HPDE6-E6E7 (cell line): ENCODE results near the gene PRSS1.

ENCODE experiments used
- DNase-seq: peaks from one replicate; pipeline ENCODE4 v3.0.0; 2011; ENCODE audit warnings: missing footprints; ENCODE audit errors: extremely low spot score

The PRSS1 gene

GRCh38 chr7:142795339-142795863, 46.1 kb downstream of the PRSS1 start:
- DNase-seq = no peak

DNA sequence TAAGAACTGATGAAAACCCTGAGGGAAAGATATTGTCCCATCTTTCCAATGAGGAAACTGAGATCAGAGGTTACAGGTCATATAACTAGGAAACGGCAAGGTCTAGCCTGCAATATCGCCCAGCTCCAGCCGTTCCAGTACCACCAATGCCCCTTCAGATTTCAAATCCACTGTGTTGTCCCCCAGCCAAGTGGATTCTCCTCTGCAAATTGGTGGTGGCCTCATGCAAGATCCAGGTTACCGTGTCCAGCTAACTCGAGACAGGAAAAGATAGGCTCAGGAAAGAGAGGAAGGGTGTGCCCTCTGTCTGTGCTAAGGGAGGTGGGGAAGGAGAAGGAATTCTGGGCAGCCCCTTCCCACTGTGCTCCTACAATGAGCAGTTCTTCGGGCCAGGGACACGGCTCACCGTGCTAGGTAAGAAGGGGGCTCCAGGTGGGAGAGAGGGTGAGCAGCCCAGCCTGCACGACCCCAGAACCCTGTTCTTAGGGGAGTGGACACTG, 46.8 kb downstream of the PRSS1 start:
- DNase-seq = no peak

DNA sequence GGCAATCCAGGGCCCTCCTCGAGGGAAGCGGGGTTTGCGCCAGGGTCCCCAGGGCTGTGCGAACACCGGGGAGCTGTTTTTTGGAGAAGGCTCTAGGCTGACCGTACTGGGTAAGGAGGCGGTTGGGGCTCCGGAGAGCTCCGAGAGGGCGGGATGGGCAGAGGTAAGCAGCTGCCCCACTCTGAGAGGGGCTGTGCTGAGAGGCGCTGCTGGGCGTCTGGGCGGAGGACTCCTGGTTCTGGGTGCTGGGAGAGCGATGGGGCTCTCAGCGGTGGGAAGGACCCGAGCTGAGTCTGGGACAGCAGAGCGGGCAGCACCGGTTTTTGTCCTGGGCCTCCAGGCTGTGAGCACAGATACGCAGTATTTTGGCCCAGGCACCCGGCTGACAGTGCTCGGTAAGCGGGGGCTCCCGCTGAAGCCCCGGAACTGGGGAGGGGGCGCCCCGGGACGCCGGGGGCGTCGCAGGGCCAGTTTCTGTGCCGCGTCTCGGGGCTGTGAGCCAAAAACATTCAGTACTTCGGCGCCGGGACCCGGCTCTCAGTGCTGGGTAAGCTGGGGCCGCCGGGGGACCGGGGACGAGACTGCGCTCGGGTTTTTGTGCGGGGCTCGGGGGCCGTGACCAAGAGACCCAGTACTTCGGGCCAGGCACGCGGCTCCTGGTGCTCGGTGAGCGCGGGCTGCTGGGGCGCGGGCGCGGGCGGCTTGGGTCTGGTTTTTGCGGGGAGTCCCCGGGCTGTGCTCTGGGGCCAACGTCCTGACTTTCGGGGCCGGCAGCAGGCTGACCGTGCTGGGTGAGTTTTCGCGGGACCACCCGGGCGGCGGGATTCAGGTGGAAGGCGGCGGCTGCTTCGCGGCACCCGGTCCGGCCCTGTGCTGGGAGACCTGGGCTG, 47.5 kb downstream of the PRSS1 start:
- DNase-seq = no peak

GRCh38 chr7:142797391-142798377, 48.4 kb downstream of the PRSS1 start:
- DNase-seq = no peak

DNA sequence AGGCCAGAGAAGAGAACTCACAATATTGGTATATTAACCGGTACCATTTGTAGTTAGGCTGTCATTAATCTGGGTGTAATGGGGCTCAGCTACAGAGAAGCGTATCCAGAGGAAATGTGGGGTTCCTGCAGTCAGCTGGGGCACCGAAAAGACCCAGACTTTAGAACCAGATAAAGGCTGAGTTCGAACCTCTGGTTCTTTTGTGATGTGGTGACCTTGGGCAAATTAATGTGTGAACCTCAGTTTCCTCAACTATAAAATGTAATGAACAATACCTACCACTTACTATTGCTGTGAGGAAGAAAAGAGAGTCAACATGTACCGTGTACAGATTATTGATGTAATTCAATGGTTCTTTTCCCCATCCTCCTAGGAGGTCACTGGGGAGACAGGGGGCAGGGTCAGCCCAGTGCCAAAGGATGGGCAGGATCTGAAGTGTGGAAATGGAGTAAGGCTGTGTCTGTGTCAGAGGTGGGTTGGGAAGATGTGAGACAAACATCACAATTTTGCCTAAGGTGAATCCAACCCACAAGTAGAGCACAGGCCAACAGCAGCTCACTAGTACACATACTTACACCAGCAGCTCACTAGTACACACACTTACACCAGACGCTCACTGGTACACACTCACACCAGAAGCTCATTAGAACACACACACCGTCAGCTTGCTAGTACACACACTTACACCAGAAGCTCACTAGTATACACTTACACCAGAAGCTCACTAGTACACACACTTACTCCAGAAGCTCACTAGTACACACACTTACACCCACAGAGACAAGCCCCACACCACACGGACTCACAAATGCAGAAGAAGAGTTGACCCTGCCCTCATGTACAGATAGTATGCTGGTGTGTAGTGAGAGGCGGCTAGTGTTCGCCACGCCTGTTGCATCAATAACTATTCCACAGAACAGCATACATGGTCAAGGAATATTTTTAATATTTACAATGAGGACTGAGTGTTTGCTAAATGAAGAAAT, 49.5 kb downstream of the PRSS1 start:
- no peak for DNase-seq

- no peak for DNase-seq
Observed at GRCh38 chr7:142799437-142799835, 50.2 kb downstream of the PRSS1 start.

GRCh38 chr7:142800088-142800487, 50.8 kb downstream of the PRSS1 start:
- DNase-seq = no peak

- DNase-seq = no peak
Observed at GRCh38 chr7:142800699-142801260, 51.5 kb downstream of the PRSS1 start.

DNA sequence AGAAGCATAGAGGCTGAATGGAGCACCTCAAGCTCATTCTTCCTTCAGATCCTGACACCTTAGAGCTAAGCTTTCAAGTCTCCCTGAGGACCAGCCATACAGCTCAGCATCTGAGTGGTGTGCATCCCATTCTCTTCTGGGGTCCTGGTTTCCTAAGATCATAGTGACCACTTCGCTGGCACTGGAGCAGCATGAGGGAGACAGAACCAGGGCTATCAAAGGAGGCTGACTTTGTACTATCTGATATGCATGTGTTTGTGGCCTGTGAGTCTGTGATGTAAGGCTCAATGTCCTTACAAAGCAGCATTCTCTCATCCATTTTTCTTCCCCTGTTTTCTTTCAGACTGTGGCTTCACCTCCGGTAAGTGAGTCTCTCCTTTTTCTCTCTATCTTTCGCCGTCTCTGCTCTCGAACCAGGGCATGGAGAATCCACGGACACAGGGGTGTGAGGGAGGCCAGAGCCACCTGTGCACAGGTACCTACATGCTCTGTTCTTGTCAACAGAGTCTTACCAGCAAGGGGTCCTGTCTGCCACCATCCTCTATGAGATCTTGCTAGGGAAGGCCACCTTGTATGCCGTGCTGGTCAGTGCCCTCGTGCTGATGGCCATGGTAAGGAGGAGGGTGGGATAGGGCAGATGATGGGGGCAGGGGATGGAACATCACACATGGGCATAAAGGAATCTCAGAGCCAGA, 52.5 kb downstream of the PRSS1 start:
- DNase-seq = no peak

DNA sequence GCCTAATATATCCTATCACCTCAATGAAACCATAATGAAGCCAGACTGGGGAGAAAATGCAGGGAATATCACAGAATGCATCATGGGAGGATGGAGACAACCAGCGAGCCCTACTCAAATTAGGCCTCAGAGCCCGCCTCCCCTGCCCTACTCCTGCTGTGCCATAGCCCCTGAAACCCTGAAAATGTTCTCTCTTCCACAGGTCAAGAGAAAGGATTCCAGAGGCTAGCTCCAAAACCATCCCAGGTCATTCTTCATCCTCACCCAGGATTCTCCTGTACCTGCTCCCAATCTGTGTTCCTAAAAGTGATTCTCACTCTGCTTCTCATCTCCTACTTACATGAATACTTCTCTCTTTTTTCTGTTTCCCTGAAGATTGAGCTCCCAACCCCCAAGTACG, 53.0 kb downstream of the PRSS1 start:
- DNase-seq = no peak
